Mucosa of stomach (tissue), 1 donor: Measurements from ENCODE around the gene TRABD2B.

Source experiments
- H3K27me3 ChIP-seq: one replicate; pipeline ENCODE4 v1.7.0; 2013; ENCODE audit warnings: mild to moderate bottlenecking, low read length; ENCODE audit not compliant: control insufficient read depth, insufficient read depth
- H3K36me3 ChIP-seq: one replicate; pipeline ENCODE4 v1.7.0; 2013; ENCODE audit warnings: low read length; ENCODE audit not compliant: control insufficient read depth, insufficient read depth
- H3K4me1 ChIP-seq: one replicate; pipeline ENCODE4 v1.7.0; 2013; ENCODE audit warnings: mild to moderate bottlenecking, low read length; ENCODE audit not compliant: control insufficient read depth, insufficient read depth
- H3K4me3 ChIP-seq: one replicate; pipeline ENCODE4 v1.7.0; 2013; ENCODE audit warnings: low read length
- H3K9ac ChIP-seq: one replicate; pipeline ENCODE4 v1.7.0; 2013; ENCODE audit warnings: mild to moderate bottlenecking, low read length, moderate library complexity
- H3K9me3 ChIP-seq: one replicate; pipeline ENCODE4 v1.7.0; 2013; ENCODE audit warnings: mild to moderate bottlenecking, low read length, moderate library complexity; ENCODE audit not compliant: control insufficient read depth
- donor health status: Pancreatic carcinoma.

The TRABD2B gene

DNA sequence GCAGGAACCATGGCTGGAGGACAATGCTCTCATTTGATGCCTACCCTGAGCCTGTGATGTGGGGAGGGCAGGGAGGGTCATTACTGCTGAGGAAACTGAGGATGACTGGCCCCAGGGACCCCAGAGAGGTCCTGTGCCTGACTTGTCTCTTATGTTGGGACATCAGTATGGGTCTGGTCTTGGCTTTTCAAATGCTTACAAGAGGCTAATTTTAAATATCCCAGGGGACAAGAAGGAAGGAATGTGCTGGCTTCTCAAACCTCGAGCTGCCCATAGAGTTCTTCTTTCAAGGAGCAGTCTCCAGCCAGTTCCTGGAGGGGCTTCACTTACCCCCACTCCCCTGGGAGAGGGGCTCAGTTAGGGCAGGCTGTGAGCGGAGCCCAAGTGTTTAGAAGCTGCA lies 168.2 kb downstream of the TRABD2B start:
- Histone ChIP-seq H3K36me3 (no peaks in the 10 kb centered on the region), H3K9ac (no peak overlapping the region), H3K27me3 (peaks cover 5% of the 10 kb centered on the region), H3K9me3 (no peaks in the 10 kb centered on the region), H3K4me1 (peaks cover 23% of the 10 kb centered on the region), H3K4me3 (no peak overlapping the region)

DNA sequence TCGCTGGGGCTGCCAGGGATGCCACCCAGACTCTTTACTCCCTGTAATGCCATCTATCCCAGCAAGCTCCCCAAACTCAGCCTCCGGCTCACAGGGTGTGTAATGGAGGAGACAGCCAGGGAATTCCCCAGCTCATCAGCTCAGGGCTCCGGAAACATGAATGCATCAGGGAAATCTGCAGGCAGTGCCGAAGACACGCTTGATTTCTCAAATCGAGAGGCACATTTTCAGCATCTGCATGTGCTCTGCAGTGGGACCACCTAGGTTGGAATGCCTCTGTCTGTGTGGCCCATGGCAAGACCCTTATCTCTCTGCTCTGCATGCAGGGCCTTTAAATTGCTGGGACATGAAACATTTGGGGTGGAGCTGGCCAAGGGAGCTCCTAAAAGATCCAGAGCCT lies 170.1 kb downstream of the TRABD2B start:
- H3K27me3 ChIP-seq: no peaks in the 10 kb centered on the region
- H3K9ac ChIP-seq: no peak overlapping the region
- no peak overlapping the region for H3K4me3 ChIP-seq
- peaks cover 17% of the 10 kb centered on the region for H3K4me1 ChIP-seq
- H3K36me3 ChIP-seq: no peaks in the 10 kb centered on the region
- no peaks in the 10 kb centered on the region for H3K9me3 ChIP-seq

DNA sequence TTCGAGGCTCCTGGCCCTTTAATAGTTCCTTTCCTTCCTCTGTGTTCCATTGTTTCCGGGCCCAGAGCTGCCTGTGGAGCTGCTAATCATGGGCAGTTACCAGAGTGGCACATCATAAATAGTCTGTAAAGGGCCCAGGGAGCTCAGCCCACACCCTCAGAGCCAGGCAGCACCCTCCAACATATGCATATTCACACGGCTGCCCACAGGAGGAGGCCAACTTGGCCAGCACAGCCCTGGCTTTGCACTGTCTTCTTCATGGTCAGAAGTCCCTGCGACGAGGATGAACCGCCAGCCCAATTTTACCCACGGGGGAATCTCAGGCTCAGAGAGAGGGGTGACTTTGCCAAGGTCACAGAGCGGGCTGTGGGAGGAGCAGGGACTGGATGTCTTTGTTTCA lies 172.5 kb downstream of the TRABD2B start:
- Histone ChIP-seq H3K9me3 (no peaks in the 10 kb centered on the region), H3K4me1 (no peaks in the 10 kb centered on the region), H3K4me3 (no peak overlapping the region), H3K36me3 (no peaks in the 10 kb centered on the region), H3K9ac (no peak overlapping the region), H3K27me3 (no peaks in the 10 kb centered on the region)

DNA sequence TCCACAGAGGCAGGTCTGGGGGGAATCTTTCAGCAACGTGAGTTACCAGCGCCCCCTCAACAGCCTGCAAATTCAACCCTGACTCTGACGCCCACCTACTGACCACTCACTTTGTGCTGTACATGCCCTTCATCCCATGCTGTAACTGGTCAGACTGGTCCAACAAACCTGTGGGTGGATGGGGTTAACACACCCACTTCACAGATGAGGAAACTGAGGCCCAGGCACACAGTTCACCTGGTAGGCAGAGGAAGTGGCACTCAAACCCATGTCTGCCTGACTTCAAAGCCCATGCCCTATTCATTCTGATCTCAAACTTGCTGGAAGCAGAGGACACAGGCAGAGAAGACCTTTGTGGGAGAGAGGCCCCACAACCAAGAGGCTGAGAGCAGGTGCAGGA lies 172.9 kb downstream of the TRABD2B start:
- H3K36me3 ChIP-seq: no peaks in the 10 kb centered on the region
- no peaks in the 10 kb centered on the region for H3K4me1 ChIP-seq
- H3K9ac ChIP-seq: no peak overlapping the region
- H3K9me3 ChIP-seq: no peaks in the 10 kb centered on the region
- H3K27me3 ChIP-seq: no peaks in the 10 kb centered on the region
- H3K4me3 ChIP-seq: no peak overlapping the region

DNA sequence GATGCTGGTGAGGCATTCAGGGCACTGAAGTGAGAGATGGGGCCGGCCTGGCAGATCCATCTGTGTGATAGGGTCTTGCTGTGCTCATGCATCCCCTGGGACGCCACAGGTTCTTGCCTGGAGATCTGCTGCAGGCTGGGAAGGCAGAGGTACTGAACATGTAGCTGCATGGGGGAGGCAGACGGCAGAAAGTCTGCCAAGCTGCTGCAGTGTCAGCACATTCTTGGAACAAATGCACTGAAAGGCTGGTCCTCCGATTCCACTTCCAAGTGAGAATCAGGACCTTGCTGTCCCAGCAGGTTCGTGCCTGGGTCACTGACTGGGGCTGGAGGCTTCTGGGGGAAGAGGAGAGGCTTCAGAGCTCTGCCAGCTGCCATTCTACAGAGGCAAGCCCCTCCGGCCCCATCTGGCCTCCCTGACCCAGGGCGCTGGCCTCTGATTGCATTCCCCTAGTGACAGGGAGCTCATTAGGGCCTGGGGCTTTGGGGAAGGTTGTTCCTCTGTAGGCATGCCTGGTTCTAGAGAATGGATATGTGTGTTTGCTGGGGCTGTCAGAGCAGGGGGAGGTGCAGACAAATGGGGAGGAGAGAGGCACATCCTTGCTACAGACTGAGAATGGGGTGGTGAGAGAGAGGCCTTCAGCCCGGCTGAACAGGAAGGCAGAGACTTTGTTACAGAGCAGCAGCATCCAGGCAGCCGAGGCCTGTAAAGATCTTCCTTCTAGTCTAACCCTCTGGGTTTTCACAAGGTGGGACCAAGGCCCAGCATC lies 174.0 kb downstream of the TRABD2B start:
- Histone ChIP-seq H3K36me3 (no peaks in the 10 kb centered on the region), H3K27me3 (no peaks in the 10 kb centered on the region), H3K9ac (no peak overlapping the region), H3K9me3 (no peaks in the 10 kb centered on the region), H3K4me1 (no peaks in the 10 kb centered on the region), H3K4me3 (no peak overlapping the region)

DNA sequence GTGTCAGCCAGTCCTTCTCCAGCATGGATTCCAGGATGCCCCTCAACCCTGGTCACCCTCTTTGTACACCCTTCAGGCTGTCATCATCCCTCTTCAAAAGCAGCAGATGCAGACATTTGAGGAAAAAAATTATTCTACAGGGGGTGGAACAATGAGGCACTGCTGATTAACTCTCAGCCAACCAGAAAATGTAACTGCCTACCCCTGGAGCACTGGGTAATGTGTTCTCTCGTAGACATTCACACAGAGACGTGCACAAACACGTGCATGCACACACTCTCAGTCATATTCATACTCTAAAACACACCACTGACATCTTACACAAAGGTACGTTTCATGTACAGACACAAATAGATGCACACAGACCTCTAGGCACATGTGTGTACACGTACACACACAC lies 175.4 kb downstream of the TRABD2B start:
- Histone ChIP-seq H3K9ac (no peak overlapping the region), H3K27me3 (no peaks in the 10 kb centered on the region), H3K9me3 (no peaks in the 10 kb centered on the region), H3K4me1 (no peaks in the 10 kb centered on the region), H3K4me3 (no peak overlapping the region), H3K36me3 (no peaks in the 10 kb centered on the region)

DNA sequence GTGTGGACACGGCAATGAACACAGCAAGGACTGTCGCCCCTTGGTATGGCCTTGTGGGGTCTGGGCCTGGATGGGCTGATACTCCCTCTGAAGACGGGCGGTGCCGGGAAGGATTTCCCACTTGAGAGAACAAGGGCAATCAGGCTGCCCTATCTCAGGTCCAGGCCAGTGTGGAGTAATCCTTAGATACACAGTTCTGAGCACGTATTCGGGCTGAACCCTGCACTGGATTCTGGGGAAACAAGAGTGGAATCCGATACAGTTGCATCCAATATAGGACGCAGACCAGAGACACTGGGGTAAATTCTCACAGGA lies 177.7 kb downstream of the TRABD2B start:
- Histone ChIP-seq H3K27me3 (no peaks in the 10 kb centered on the region), H3K4me3 (no peak overlapping the region), H3K9me3 (no peaks in the 10 kb centered on the region), H3K36me3 (no peaks in the 10 kb centered on the region), H3K9ac (no peak overlapping the region), H3K4me1 (no peaks in the 10 kb centered on the region)

DNA sequence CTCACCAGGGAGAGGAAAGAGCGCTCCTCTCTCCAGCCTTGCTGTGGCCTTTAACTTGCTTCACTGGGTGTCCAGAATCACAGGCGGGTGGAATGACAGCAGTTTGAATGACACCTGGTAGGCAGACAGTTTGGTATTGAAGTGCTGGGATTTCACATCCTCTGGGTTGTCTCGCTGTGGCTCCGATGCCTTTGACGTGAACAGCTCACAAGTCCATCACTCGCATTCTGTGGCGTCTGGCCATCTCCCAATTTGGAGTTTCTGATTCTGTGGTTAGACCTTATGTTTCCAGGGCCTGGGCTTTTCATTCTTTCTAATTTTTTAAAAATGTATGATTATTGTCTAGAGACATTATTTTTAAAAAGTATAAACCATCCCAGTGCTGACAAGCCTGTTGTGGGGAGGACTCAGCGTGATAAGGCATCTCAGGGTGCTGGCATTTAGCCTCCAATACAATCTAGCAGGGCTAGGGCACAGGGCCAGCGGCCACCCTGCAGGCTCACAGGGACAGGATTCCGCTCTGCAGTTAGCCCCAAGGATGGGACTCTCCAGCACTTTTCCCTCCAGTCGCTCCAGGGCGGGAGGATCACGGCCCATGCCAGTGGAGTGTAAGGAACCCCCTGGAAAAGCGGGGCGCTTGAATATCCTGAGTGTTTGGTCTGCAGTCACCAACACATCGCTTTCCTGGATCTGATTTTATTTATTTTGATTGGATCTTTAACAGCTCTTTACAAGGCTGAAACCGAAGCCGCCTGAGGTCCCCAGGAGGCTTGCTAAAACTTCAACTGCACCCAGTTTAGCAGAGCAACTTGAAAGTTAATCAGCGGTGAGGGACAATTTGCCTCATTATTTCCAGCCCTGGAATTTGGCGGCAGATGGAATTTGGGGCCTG lies 178.3 kb downstream of the TRABD2B start:
- Histone ChIP-seq H3K27me3 (no peaks in the 10 kb centered on the region), H3K9ac (no peak overlapping the region), H3K4me3 (no peak overlapping the region), H3K36me3 (no peaks in the 10 kb centered on the region), H3K4me1 (no peaks in the 10 kb centered on the region), H3K9me3 (no peaks in the 10 kb centered on the region)

DNA sequence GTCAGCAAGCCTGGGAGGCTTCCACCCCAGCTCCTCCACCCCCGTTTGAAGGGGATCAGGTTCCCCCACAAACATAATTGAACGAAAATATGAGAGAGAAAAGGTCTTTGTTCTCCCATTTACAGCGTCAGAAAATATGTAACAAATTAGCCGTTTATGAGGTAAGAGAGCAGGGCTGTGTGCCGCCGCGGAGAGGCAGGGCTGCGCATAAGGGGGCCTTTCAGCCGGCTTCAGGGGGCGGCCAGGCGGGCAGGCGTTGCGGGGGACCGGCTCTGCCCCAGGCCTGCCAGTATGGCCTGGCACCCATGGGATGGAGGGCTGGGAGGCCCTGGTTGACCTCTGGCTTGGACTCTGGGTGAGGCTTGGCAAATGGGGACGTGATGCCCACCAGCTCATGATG lies 179.3 kb downstream of the TRABD2B start:
- Histone ChIP-seq H3K9ac (no peak overlapping the region), H3K4me3 (no peak overlapping the region), H3K9me3 (no peaks in the 10 kb centered on the region), H3K27me3 (no peaks in the 10 kb centered on the region), H3K36me3 (no peaks in the 10 kb centered on the region), H3K4me1 (no peaks in the 10 kb centered on the region)

DNA sequence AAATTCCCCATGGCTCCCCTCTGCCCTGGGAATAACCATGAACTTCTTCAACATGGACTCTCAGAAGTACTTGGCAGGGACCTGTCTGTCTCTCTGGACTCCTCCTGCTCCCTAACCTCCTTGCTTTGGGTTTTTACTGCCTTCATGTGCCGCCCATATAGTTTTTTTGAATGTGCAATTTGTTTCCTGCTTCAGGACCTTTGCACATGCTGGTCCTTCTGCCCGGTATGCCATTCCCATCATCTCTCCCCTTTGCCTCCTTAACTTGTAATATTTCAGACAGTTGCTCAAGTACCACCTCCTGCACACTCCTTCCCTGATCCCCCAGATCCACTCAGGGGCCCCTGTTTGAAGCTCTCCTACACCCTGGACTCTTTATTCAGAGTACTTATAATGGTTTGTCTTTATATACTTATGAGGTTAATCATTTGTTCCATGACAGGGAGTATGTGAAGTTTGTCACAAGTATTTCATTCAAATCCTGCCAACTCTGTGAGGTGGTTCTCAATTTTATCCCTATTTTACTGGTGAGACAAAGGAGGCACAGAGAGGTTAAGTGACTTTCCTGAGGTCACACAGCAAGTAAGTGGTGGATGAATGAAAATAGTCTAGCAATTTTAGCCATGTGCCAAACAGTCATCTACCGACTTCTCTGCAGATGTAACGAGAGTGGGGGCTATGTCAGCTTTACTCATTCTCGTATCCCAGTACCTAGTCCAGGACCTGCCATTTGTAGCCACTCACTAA lies 180.7 kb downstream of the TRABD2B start:
- no peaks in the 10 kb centered on the region for H3K27me3 ChIP-seq
- H3K36me3 ChIP-seq: no peaks in the 10 kb centered on the region

DNA sequence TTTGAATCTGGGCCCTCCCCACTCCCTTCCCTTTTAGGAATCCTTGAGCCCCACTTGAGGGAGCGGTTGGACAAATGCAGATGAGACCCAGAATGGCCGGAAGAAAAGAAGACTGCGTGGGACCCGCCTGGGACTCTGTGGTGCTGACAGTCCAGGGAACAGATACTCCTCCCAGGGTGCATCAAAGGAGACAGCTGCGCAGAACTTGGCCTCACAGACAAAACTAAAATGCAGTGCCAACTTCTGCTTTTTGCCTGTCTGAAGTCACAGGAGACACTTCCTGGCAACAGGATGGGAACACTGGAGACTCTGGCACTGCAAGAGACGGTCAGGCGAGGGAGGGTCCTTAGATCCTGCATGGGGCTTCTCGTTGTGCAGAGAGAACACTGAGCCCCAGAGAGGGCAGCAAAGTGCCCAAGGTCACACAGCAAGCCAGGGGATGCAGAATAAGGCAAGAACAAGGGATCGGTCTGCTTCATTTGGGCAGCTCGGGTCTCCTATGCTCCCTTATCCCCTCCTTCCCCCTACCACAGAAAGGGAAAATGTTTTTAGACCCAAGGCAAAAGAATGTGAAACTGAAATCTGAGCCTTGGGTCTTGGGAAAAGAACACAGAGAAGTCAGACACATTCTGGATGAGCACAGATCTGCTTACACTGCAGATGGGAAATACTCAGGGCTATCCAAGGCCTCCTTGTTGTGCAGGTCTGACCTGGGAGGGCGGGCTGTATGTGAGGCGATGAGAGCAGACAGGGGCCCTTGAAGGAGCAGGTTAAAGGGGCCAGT lies 182.4 kb downstream of the TRABD2B start:
- Histone ChIP-seq H3K4me3 (no peak overlapping the region), H3K27me3 (no peaks in the 10 kb centered on the region), H3K4me1 (peaks cover 17% of the 10 kb centered on the region), H3K36me3 (no peaks in the 10 kb centered on the region), H3K9ac (no peak overlapping the region), H3K9me3 (no peaks in the 10 kb centered on the region)

More for the DNA sequence above, 180.7 kb downstream of the TRABD2B start:
- H3K4me1 ChIP-seq: peaks cover under 1% of the 10 kb centered on the region
- no peak overlapping the region for H3K9ac ChIP-seq
- H3K9me3 ChIP-seq: no peaks in the 10 kb centered on the region
- H3K4me3 ChIP-seq: no peak overlapping the region
